AG09309 (cell line): ENCODE measurements around the gene ZBP1.

Source experiments
- DNase-seq: peaks from one replicate; pipeline ENCODE4 v3.0.0-alpha.2; 2010; ENCODE audit warnings: low read depth
- H3K4me3 ChIP-seq: 2 replicates; pipeline ENCODE4 v1.5.1; 2011; ENCODE audit warnings: mild to moderate bottlenecking, low read depth, low read length, moderate library complexity; ENCODE audit not compliant: control insufficient read depth
- TF ChIP-seq, protein P1 (sequence below): IDR thresholded peaks from 2 replicates; pipeline ENCODE4 v1.5.1; 2011; ENCODE audit warnings: mild to moderate bottlenecking, low read depth, low read length, inconsistent platforms; ENCODE audit not compliant: insufficient read depth, control insufficient read depth; ENCODE audit errors: missing control alignments

The ZBP1 gene

GRCh38 chr20:57585466-57586213, 34.6 kb downstream of the ZBP1 start:
- TF ChIP-seq, protein P1, sequence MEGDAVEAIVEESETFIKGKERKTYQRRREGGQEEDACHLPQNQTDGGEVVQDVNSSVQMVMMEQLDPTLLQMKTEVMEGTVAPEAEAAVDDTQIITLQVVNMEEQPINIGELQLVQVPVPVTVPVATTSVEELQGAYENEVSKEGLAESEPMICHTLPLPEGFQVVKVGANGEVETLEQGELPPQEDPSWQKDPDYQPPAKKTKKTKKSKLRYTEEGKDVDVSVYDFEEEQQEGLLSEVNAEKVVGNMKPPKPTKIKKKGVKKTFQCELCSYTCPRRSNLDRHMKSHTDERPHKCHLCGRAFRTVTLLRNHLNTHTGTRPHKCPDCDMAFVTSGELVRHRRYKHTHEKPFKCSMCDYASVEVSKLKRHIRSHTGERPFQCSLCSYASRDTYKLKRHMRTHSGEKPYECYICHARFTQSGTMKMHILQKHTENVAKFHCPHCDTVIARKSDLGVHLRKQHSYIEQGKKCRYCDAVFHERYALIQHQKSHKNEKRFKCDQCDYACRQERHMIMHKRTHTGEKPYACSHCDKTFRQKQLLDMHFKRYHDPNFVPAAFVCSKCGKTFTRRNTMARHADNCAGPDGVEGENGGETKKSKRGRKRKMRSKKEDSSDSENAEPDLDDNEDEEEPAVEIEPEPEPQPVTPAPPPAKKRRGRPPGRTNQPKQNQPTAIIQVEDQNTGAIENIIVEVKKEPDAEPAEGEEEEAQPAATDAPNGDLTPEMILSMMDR = no peak
- H3K4me3 ChIP-seq = no peak overlapping the region
- DNase-seq = no peak

DNA sequence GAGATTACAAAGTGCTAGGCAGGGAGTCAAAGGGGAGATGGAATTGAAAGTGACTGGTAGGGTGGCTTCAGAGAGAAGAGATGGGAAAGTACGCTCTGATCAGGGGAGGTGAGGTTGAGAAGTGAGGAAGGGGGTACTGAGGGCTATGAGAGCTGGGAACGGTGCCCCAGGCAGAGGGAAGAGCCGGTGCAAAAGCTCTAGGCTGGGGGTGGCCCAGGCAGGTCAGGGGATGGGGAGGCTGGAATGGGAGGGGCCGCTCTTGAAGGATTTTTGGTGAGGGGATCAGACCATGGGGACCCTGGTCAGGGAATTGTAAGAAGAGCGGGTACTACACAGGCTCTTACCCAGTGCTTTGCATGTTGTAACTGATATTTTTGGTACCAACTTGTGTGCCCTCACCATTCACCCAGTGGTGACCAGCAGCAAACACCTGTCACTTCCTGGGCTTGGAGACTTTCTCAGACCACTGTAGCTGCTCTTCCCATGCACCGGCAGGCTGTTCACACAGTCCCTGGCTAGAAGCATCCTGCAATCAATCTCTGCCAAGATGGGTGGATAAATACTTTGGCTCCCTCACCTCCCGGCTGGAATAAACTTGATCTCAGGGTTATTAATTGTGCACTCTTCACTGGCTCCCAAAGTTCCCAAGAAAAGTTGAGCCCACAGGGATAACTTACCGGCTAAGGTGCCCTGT, 35.3 kb downstream of the ZBP1 start:
- TF ChIP-seq, protein P1 = no peak
- no peak for DNase-seq
- H3K4me3 ChIP-seq = no peak overlapping the region

- no peak for DNase-seq
- no peak overlapping the region for H3K4me3 ChIP-seq
- TF ChIP-seq, protein P1 = no peak
Observed at GRCh38 chr20:57583289-57584257, 36.7 kb downstream of the ZBP1 start.

DNA sequence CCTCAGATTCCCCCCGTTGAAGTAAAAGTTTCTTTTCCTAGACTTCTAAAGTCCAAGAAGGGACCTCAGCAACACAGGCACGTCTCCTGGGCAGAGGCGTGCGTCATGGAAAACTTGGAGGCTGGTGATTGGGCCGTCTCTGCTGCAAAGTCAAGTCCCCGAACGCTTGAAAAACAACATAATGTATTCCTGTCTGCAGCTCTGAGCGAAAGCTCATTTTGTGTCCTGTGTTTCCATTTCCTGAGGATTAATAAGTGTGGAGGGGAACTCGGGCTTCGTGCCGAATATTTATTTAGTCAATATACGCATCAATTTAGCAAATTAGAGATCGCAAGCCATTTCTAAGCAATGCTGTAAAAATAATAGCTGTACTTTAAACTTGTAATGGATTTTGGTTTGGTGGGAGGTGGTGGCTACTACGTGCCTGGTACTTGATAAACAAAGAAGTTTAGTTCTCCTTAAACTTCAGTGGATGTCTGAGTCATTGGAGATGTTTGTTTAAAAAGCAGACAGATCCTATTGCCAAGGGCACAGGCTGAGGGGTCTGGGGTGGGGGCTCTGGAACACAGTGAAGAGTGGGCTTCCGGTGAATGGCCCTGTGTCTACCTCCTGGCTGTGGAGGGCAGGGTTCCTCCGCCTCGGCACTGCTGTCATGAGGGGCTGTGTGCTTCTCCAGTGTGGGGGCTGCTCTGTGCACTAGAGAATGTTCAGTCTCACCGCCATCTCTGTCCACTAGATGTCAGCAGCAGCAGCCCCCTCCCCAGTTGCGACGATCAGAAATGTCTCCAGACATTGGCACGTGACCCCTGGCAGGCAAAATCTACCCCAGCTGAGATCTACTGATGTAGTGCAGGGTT, 37.6 kb downstream of the ZBP1 start:
- DNase-seq = no peak
- H3K4me3 ChIP-seq = no peak overlapping the region
- TF ChIP-seq, protein P1 = peak; percentile 28

DNA sequence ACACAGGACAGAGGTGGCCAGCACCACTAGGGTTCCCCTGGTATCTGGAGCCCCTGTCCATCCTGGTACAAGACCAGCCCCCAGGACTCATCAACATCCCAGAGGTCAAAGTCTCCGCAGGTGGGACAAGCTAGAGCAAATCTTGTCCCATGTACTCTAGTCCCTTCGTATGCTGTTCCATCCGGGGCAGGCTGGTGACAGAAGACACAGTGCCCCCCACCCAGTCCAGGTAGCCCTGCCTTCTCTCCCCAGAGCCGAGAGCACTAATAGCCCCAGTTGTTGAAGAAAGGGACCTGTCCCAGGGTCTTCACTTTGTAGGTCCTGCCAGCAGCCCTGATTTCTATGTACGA, 38.2 kb downstream of the ZBP1 start:
- TF ChIP-seq, protein P1 = no peak
- DNase-seq = no peak
- no peak overlapping the region for H3K4me3 ChIP-seq
